GM21360 (cell line): ENCODE results near the gene KCTD15.

Experiments
- ATAC-seq: cut with Tn5 transposase; IDR thresholded peaks from one replicate; pipeline ENCODE4 v1.9.1; 2021; ENCODE audit warnings: mild to moderate bottlenecking, moderate library complexity; ENCODE audit not compliant: unreplicated experiment

The KCTD15 gene, protein sequence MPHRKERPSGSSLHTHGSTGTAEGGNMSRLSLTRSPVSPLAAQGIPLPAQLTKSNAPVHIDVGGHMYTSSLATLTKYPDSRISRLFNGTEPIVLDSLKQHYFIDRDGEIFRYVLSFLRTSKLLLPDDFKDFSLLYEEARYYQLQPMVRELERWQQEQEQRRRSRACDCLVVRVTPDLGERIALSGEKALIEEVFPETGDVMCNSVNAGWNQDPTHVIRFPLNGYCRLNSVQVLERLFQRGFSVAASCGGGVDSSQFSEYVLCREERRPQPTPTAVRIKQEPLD

DNA sequence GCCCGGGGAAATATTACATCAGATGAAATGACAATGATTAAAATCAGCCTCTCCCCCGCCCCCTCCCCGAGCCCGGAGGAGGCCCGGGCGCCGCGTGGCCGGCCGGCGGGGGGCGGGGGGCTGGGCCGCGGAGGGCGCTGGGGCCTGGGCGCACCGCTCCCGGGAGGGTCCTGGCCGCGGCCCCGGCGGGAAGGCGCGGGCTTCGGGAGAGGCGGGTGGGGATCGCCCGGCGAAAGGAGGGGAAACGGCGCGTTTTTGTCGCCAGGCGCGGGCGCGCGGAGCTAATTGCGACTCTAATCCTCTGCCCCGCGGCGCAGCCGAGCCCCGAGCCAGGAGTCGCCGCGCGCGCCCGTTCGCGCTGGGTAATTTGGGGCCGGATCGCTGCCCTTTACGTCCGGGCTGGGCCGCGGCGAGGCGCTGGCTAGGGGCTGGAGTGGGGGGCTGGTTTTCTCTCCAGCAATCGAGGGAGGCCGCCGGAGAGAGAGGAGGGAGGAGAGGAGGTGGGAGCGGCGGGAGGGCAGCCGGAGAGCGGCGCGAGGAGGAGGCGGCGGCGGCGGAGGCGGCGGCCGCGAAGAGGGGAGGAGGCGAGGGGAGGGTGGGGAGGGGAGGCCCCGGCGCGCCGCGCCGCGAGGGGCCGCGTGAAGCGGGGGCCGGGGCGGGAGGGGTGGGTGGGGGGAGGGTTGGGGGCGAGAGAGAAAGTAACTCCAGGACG lies at the start of gene KCTD15:
Gene KCTD15 (plus strand): TSS at position 707 of the 712 bp plus-strand sequence. CDS start 3,585 bp downstream, outside the sequence.
- ATAC-seq, result no peak

DNA sequence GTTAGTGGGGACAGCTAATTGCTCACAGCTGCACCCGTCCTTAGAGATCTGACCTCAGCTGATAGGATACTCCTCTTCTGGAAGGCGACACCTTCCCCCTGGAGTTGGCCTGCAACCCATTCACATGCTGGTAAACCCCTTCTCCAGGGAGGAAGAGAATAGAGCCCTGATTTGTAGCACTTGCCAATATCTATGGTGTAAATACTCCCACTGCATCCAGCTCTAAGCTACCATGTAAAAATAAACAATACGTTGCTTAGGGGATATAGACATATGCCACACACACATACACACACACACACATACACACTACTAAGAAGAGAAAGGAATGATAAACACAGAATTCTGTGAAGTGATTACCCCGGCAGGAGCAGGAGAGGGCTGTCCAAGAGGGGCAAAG lies 49.4 kb upstream of the KCTD15 start:
- ATAC-seq, result no peak

- ATAC-seq, result no peak
Measured at GRCh38 chr19:33748231-33748630, 48.4 kb upstream of the KCTD15 start.

GRCh38 chr19:33749016-33749415 lies 47.7 kb upstream of the KCTD15 start:
- no peak for ATAC-seq

GRCh38 chr19:33749619-33750175 lies 47.0 kb upstream of the KCTD15 start:
- ATAC-seq, result no peak

DNA sequence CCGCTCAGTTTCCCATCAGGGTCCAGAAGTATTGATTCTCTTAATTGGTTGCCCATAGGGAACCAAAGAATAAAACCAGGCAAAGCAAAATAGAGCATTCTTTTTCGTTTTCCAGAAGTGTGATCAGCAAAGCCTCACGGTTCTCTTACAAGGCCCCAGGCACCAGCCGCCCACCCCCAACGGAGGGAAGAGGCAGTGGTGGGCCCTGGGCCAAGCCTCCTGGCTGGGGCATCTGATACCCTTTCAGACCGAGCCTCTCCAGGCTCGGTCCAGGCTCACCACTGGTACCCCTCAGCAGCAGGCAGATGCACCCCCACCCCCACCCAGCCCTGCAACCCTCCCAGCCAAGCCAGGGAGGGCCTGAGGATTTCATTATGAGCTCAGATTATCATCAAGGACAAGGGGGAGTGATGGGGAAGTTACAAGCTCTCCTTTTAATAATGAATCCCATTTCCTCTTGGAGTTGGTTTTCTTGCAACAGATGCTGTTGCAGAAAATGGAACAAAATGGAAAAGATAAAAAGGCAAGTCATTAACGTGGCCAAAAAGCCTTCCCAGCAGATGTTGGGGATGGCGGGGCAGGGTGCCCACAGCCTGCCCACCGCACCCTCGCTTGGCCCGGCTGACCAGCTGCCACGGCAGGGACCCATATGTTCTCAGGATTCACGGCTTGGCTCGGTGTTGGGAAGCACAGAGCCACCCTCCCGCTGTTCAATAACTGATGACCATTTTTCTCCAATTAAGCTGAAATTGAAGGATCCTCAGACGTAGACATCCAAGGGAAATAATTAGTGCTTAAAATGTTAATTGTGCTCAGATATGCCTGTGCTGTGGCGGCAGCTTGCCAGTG lies 45.9 kb upstream of the KCTD15 start:
- no peak for ATAC-seq

- ATAC-seq, result no peak
Measured at GRCh38 chr19:33751436-33751770, 45.3 kb upstream of the KCTD15 start.

DNA sequence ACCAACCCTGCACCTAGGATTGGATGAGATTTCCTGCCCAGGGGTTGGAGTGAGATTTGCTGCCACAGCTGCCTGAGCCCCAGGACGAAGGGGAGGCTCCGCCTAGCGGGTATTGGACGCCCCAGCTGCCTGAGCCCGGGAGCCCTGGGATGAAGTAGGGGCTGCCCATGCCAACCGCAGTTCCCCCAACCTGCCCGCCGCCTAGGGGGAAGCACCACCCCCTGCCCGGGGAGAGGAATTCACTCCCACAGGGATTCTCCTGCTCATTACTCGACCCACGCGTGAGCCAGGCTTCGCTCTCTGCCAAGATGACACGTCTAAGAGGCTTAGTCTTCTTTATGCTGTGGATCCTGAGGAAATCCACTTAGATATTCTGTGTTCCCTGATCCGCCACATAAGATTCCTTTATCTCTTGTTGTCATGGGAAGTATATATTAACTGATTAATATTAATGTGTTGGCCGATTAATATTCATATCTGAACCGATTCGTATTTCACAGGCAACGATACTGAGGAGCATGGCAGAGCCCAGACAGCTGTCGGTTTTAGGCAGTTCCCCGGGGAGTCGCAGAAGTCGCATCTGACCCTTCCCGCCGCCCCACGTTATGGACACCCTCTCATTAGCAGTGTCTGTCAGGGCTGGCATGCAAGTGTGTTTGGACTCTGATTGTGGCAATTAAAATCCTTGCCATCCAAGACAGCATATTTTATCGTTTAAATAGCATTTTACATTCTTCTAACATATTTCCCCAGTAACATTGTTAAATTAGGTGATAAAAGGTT lies 44.5 kb upstream of the KCTD15 start:
- no peak for ATAC-seq

GRCh38 chr19:33752945-33753344 lies 43.7 kb upstream of the KCTD15 start:
- ATAC-seq, result no peak

DNA sequence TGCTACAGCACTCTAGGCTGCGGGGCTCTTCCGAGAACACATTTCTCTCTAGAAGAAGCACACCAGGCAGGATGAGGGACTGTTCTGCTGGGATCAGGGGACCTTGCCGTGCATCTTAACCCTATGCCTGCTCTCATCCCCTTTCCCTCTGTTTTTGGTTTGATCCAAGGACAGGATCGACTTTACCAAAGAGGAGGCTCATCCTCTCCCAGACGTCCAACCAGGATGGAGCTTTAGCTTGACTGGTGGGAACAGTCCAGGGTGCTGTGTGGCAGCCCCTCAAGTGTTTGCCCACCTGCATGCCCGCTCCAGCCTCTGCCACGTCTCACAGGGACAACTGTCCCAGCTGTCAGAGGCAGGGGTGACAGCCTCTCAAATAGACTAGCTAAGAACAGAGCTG lies 42.3 kb upstream of the KCTD15 start:
- no peak for ATAC-seq

- no peak for ATAC-seq
Measured at GRCh38 chr19:33755099-33756035, 41.3 kb upstream of the KCTD15 start.

GRCh38 chr19:33756177-33756576 lies 40.5 kb upstream of the KCTD15 start:
- no peak for ATAC-seq

GRCh38 chr19:33758541-33759013 lies 38.1 kb upstream of the KCTD15 start:
- ATAC-seq, result no peak

DNA sequence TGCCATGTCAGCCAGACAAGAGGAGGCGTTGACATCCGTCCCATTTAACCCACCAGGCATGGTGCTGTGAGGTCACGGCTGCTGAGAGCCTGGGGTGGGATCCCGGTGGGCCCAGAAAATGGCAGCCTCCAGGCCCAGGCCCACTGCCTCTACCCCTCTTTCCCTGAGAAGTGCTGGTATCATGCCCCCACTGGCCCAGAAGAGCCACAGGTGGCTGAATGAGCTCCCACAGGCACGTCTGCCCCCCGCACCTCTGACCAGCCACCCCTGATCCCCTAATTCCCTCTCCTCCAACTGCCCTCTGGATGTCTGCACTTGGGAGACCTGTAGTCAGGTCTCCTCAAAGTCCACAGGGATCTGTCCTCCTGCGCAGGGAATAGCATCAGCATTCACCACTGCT lies 37.3 kb upstream of the KCTD15 start:
- ATAC-seq, result no peak

DNA sequence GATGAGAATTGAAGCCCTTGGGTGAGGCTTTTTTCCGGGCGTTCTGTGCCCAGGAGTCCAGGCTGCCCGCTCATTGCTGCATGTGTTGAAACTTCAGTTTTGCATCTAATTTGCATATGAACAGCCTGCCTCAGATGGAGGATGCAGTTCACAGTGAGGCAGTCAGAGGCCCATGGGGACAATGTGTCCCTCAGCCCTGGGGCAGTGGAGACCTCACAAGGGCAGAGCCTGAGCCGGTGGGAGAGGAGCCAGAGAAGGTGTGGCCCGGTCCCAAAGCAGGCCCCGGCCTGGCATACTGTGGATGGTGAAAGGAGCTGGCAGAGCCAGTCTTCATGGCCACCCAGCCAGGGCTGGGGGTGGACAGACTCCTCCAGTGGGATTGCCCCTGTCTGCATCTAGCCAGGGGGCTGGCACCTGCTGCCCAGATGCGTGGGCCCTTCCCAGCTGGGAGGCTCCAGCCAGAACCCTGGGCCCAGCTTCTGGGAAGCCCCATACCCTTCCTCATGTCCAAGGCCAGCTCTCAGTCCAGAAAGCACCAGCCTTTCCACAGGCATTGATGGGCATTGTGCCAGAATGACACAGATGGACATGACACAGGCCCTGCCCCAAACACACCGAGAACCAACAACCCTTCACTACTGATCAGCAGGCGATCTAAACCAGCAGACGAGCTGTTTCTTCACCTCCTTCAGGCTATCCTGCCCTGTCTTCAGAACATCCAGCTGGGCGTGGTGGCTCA lies 32.9 kb upstream of the KCTD15 start:
- ATAC-seq, result no peak

DNA sequence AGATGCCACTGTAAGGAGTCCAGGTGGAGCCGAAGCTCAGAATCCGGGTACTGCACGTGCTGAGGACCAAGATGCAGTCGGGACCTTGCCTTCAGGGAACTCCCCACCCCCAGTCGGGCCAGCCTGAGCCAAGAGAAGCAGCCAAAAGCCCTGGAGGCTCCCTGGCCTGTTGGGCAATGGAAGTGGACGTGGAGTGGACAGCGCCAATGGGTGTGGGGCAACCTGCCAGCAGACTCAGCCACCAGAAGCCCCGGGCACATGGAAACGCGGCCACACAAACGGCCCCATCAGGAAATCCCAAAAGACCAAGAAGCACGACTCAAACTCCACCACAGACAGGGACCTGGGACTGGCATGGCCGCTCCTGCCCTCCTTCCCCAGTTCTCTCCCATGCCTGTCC lies 30.0 kb upstream of the KCTD15 start:
- ATAC-seq, result no peak

- ATAC-seq, result no peak
Measured at GRCh38 chr19:33767898-33768413, 28.7 kb upstream of the KCTD15 start.

DNA sequence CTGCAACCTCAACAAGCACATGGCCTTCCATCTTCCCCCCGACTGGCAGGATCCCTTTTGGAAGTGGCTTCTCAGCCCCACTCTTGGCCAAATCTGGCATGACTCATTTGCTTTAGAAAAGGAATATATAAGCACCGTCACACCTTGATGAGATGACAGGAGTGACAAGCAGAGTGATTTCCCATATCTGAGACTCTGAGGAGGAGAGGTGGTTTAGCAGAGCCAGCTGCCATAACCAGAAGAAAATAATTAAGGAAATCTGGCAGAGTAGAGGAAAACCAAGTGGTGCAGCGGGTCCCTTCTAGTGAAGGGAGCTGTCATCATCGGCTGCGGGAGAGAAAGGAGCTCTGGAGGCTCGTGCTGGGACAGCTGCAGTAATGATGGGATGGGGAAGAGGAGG lies 27.5 kb upstream of the KCTD15 start:
- ATAC-seq, result no peak

DNA sequence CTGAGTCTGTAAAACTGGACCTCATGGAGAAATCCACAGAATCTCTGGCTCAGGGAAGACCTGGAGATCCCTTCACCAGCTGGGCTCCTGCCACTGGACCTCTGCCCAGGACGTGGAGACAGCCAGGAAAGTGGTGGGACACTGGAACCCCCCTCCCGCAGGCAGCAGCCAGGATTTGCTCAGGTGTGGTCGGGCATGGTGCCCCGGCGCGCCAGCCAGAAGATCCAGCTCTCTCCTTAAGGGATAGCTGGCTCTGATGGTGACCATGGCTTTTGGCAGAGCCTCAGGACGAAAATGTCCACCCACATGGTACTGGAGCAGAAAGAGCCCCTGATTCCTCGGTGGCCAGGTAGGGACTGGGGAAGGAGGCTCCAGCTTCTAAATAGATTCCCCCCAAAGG lies 26.6 kb upstream of the KCTD15 start:
- ATAC-seq, result no peak
